Activated CD4-positive, alpha-beta T cell treated with anti-CD3 and anti-CD28 coated beads, Interleukin-2, amount 10 ng/mL, durations not matched to agents 24 days and 14 days (primary cell): Measurements from ENCODE around the gene KNG1. TPM values are rescaled to one million over a fixed set of nuclear protein-coding genes. Genes with fewer than 3 reads are reported as not detected.
"Not testable (repeated sequence)": the region's sequence is repeated elsewhere in the genome, so short reads cannot be mapped to it uniquely, and the experiment has no call there.

Experiments used
- DNase-seq: peaks from one replicate; pipeline ENCODE4 v3.0.0; 2022
- H3K27ac Mint-ChIP-seq: one replicate; pipeline ENCODE4 v1.8.0; 2022; ENCODE audit warnings: mild to moderate bottlenecking, mixed read lengths
- H3K27me3 Mint-ChIP-seq: one replicate; pipeline ENCODE4 v1.8.0; 2022; ENCODE audit warnings: mixed read lengths
- H3K36me3 Mint-ChIP-seq: one replicate; pipeline ENCODE4 v1.8.0; 2022; ENCODE audit warnings: low read depth, mild to moderate bottlenecking, mixed read lengths
- H3K4me1 Mint-ChIP-seq: one replicate; pipeline ENCODE4 v1.8.0; 2021; ENCODE audit warnings: mixed read lengths
- H3K4me3 Mint-ChIP-seq: one replicate; pipeline ENCODE4 v1.8.0; 2022; ENCODE audit warnings: mild to moderate bottlenecking, moderate library complexity, mixed read lengths
- H3K9me3 Mint-ChIP-seq: one replicate; pipeline ENCODE4 v1.8.0; 2021; ENCODE audit warnings: mixed read lengths
- intact Hi-C: fragments of 100-400 bp; cut with micrococcal nuclease; formaldehyde crosslinking; loops from one replicate; pipeline ENCODE4 v1.15.1; 2023
- total RNA-seq: library from RNA; stranded (reverse); gene quantifications from 2 replicates; pipeline ENCODE4 v1.2.3, GENCODE V29; 2022

The KNG1 gene
- total RNA-seq, 1 donor from 2014 or later: not detected

DNA sequence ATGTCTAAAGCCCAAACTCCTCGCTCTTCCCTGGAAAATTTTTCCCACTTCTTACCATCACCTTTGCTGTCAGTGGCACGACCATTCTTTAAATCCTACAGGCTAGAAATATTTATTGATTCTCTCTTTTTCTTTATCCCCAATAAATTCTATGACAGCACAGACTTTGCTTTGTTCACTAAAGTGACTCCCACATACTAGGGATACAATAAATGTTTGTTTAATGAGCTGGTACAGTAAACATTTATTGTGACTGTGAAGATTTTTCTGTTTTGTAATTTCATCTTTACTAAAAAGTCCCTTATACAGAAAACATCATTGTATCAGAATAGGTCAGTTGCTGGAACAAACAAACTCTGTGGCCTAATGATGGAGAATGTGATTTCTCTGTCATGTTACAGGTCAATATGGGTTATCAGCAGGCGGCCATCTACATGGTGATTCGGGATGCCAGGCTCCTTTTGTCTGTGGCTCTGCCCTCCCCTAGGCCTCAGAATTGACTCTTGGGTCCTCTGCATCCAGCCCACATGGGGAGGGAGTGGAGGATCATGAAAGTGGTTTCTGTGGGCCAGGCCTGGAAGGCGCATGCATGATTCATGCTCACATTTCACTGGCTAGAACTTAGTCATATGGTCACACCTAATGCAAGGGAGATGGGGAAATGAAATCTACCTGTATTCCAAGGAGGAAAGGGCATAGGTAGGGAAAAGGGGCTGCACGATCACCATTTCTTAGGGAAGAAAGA lies 22.7 kb upstream of the KNG1 start:
- H3K9me3 Mint-ChIP-seq: no peaks in the 10 kb centered on the region
- H3K4me1 Mint-ChIP-seq: no peaks in the 10 kb centered on the region
- no peak for DNase-seq
- H3K27ac Mint-ChIP-seq: no peak overlapping the region
- intact Hi-C loops: no loop called here
- H3K4me3 Mint-ChIP-seq: no peak overlapping the region
- H3K36me3 Mint-ChIP-seq: no peaks in the 10 kb centered on the region
- H3K27me3 Mint-ChIP-seq: peaks cover 24% of the 10 kb centered on the region

GRCh38 chr3:186696522-186696921 lies 20.6 kb upstream of the KNG1 start:
- peaks cover 20% of the 10 kb centered on the region for H3K27me3 Mint-ChIP-seq
- intact Hi-C loops: no loop called here
- H3K4me1 Mint-ChIP-seq: peaks cover 4% of the 10 kb centered on the region
- no peaks in the 10 kb centered on the region for H3K36me3 Mint-ChIP-seq
- H3K9me3 Mint-ChIP-seq: no peaks in the 10 kb centered on the region
- no peak for DNase-seq
- no peak overlapping the region for H3K27ac Mint-ChIP-seq
- no peak overlapping the region for H3K4me3 Mint-ChIP-seq

DNA sequence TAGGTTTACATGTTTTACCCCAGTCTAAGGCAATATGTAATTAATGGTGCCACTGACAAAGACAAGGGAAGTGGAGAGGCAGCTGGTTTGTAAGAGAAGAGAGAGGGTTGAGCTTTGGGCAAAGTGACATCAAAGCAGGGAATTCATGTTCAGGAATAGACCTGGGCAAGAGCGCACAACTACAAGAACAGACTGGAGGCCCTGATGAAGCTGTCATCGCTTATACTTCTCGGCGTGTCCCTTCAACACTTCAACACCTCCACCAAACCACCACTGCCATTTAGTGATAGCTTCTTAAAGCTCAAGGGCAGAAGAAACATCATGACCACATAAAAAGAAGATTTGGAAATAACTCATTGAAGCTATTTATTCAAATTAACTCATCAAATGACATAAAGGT lies 19.6 kb upstream of the KNG1 start:
- Mint-ChIP-seq H3K4me3 (no peak overlapping the region), H3K27ac (no peak overlapping the region), H3K9me3 (no peaks in the 10 kb centered on the region), H3K36me3 (no peaks in the 10 kb centered on the region), H3K27me3 (peaks cover 18% of the 10 kb centered on the region), H3K4me1 (peaks cover 4% of the 10 kb centered on the region)
- intact Hi-C loops: no loop called here
- DNase-seq: no peak

- Mint-ChIP-seq H3K9me3 (no peaks in the 10 kb centered on the region), H3K4me3 (no peak overlapping the region), H3K27me3 (peaks cover 24% of the 10 kb centered on the region), H3K27ac (no peak overlapping the region), H3K4me1 (peaks cover 5% of the 10 kb centered on the region), H3K36me3 (no peaks in the 10 kb centered on the region)
- intact Hi-C loops: no loop called here
- no peak for DNase-seq
Measured at GRCh38 chr3:186700267-186700666, 16.9 kb upstream of the KNG1 start.

- H3K27ac Mint-ChIP-seq, H3K9me3 Mint-ChIP-seq, H3K36me3 Mint-ChIP-seq, DNase-seq, intact Hi-C loops, H3K4me3 Mint-ChIP-seq: not testable (repeated sequence)
- Mint-ChIP-seq H3K27me3 (peaks cover 37% of the 10 kb centered on the region), H3K4me1 (peaks cover 15% of the 10 kb centered on the region)
Measured at GRCh38 chr3:186702451-186702850, 14.7 kb upstream of the KNG1 start.

DNA sequence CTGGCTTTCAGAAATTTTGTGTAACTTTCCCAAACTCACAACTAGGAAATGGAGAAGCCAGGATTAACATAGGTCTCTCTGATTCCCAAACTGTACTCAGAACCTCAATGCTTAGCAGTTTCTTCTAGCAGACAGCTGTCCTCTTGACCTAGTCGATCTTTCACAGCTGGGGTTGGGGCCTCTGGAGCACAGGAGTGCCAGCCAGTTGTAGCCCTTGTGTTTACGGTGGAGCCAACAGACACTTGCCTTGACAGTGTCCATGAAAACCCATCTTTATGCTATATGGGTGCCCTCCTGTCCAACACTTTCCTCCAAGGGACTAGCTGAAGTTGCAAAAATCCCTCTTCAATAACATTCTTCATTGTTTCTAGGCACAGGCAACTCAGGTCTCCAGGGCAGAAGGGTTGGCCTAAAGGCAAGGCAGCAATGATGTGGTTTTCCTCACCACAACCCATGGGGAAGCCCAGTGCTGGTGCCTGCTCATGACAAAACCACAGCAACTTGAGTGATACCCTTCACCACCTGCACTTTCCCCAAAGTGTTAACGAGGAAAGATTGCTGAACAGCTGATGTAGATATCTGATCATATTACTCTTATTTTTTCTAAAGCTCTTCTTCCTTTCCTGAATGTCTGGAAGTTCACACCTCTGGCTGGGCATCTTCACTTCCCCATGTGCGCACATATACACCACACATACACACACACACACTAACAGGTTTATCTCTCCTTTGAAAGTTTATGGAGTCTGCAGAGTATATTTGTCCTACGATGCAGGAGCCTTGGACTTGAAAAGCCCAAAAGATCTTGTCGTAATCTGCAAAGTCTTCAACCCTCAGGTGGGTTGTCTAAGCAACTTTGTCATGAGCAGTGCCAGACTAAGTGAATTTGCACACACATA lies 11.0 kb upstream of the KNG1 start:
- H3K9me3 Mint-ChIP-seq: no peaks in the 10 kb centered on the region
- H3K4me3 Mint-ChIP-seq: no peak overlapping the region
- no peaks in the 10 kb centered on the region for H3K36me3 Mint-ChIP-seq
- DNase-seq: peak; percentile 81
- H3K27ac Mint-ChIP-seq: no peak overlapping the region
- peaks cover 11% of the 10 kb centered on the region for H3K4me1 Mint-ChIP-seq
- peaks cover 48% of the 10 kb centered on the region for H3K27me3 Mint-ChIP-seq
- intact Hi-C loops: no loop called here

DNA sequence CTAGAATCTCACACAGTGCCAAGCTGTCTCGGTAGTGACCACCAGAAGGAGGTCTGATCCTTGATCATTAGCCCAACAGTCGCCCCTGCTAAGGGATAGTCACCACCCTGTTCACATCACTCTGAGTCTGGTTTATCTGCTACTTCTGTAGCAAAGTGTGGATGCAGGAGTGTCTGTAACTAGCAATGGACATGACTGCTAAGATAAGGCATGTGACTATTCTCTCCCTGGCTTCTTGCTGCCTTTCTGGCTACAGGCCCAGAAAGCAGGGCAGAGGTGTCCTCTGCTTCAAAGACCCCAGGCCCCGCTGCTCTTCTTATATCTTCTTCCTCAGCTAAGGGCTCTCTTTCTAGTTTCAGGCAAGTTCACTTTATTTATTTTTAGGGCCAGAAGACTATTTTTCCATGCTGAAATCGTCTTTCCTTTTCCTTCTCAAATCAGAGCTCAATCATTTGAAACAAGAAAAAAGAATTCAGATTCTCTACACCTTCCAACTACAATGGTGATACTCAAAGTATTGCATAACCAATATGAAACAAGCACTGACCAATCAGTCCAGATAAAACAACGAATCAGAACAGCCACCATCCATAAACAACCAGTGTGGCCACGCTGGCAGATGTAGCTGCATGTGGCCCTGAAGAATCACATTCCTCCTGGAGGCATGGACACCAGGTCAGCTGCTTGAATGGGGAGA lies 8.0 kb upstream of the KNG1 start:
- H3K4me1 Mint-ChIP-seq: peaks cover 10% of the 10 kb centered on the region

GRCh38 chr3:186710694-186711093 lies 6.5 kb upstream of the KNG1 start:
- H3K4me3 Mint-ChIP-seq, DNase-seq, H3K4me1 Mint-ChIP-seq, H3K27ac Mint-ChIP-seq, H3K36me3 Mint-ChIP-seq, intact Hi-C loops, H3K9me3 Mint-ChIP-seq: not testable (repeated sequence)
- peaks cover 41% of the 10 kb centered on the region for H3K27me3 Mint-ChIP-seq

More for the DNA sequence above, 8.0 kb upstream of the KNG1 start:
- H3K4me3 Mint-ChIP-seq: no peak overlapping the region
- H3K9me3 Mint-ChIP-seq: no peaks in the 10 kb centered on the region
- intact Hi-C loops: no loop called here
- peaks cover 43% of the 10 kb centered on the region for H3K27me3 Mint-ChIP-seq
- DNase-seq: no peak
- no peaks in the 10 kb centered on the region for H3K36me3 Mint-ChIP-seq
- no peak overlapping the region for H3K27ac Mint-ChIP-seq

DNA sequence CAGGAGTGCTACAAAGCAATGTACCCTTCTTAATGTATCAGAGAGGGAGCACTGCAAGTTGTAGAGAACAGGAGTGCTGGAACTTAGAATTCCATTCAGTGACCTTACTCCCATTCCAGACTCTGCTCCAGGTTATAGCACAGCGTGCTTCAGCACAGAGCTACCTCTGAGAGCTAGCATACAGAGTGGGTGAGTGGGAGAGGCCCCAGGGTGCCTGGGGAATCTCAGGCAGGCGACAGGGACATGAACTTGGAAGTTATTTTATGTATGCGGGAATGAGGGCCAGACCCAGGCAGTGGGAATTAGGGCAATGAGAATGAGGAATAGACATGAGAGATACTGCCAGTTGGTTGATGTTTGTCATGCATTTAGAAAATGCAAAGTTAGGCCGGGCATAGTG lies 3.7 kb upstream of the KNG1 start:
- intact Hi-C loops: no loop called here
- no peak for DNase-seq
- peaks cover 21% of the 10 kb centered on the region for H3K27me3 Mint-ChIP-seq
- no peak overlapping the region for H3K27ac Mint-ChIP-seq
- no peak overlapping the region for H3K4me3 Mint-ChIP-seq
- H3K36me3 Mint-ChIP-seq: no peaks in the 10 kb centered on the region
- no peaks in the 10 kb centered on the region for H3K9me3 Mint-ChIP-seq
- no peaks in the 10 kb centered on the region for H3K4me1 Mint-ChIP-seq

- Mint-ChIP-seq H3K36me3 (no peaks in the 10 kb centered on the region), H3K27me3 (peaks cover 17% of the 10 kb centered on the region), H3K9me3 (no peaks in the 10 kb centered on the region), H3K4me3 (no peak overlapping the region), H3K4me1 (no peaks in the 10 kb centered on the region), H3K27ac (no peak overlapping the region)
- DNase-seq: no peak
- intact Hi-C loops: no loop called here
Measured at GRCh38 chr3:186719945-186720739, 3.0 kb downstream of the KNG1 start.

- H3K9me3 Mint-ChIP-seq: no peaks in the 10 kb centered on the region
- H3K4me3 Mint-ChIP-seq: no peak overlapping the region
- no peak for DNase-seq
- no peaks in the 10 kb centered on the region for H3K36me3 Mint-ChIP-seq
- no peak overlapping the region for H3K27ac Mint-ChIP-seq
- peaks cover 17% of the 10 kb centered on the region for H3K27me3 Mint-ChIP-seq
- intact Hi-C loops: no loop called here
- H3K4me1 Mint-ChIP-seq: no peaks in the 10 kb centered on the region
Measured at GRCh38 chr3:186722457-186722856, 5.3 kb downstream of the KNG1 start.

GRCh38 chr3:186724911-186725310 lies 7.8 kb downstream of the KNG1 start:
- H3K27me3 Mint-ChIP-seq: peaks cover 18% of the 10 kb centered on the region
- no peak overlapping the region for H3K4me3 Mint-ChIP-seq
- no peaks in the 10 kb centered on the region for H3K9me3 Mint-ChIP-seq
- no peaks in the 10 kb centered on the region for H3K36me3 Mint-ChIP-seq
- H3K27ac Mint-ChIP-seq: no peak overlapping the region
- DNase-seq: no peak
- no peaks in the 10 kb centered on the region for H3K4me1 Mint-ChIP-seq
- intact Hi-C loops: no loop called here

GRCh38 chr3:186732169-186732766 lies 15.1 kb downstream of the KNG1 start:
- Mint-ChIP-seq H3K36me3 (no peaks in the 10 kb centered on the region), H3K9me3 (no peaks in the 10 kb centered on the region)

More at GRCh38 chr3:186732169-186732766, 15.1 kb downstream of the KNG1 start:
- H3K4me3 Mint-ChIP-seq: no peak overlapping the region
- H3K27ac Mint-ChIP-seq: no peak overlapping the region
- no peak for DNase-seq
- intact Hi-C loops: no loop called here
- peaks cover 10% of the 10 kb centered on the region for H3K4me1 Mint-ChIP-seq
- H3K27me3 Mint-ChIP-seq: peaks cover 2% of the 10 kb centered on the region
